Lower leg skin (tissue), 4 donors: ENCODE results near the gene BORCS5. TPM values are rescaled to one million over a fixed set of nuclear protein-coding genes. Genes with fewer than 3 reads are reported as not detected.

Experiments
- DNase-seq, 2 donors: peaks; one replicate each; pipeline ENCODE4 v3.0.0-alpha.2; 2019; ENCODE audit warnings: low spot score in 2 of 2
- H3K4me3 ChIP-seq: fragments of 200-600 bp; sonication (generic); 2 replicates; pipeline ENCODE4 v1.5.1; 2017; ENCODE audit warnings: mild to moderate bottlenecking, low read depth; ENCODE audit not compliant: poor library complexity, severe bottlenecking
- POLR2A ChIP-seq, 2 donors: fragments of 450-650 bp; IDR thresholded peaks; one replicate each; pipeline ENCODE4 v1.6.1; 2016 to 2017; ENCODE audit warnings: antibody characterized with exemption in 2 of 2, mild to moderate bottlenecking in 1 of 2, moderate library complexity in 1 of 2
- WGBS, 2 donors: methylation state at CpG; one replicate each; pipeline ENCODE4 v1.1.5; 2018; 5-methylcytosine and 5-hydroxymethylcytosine counted together
- intact Hi-C: fragments of 100-400 bp; cut with DNase I; formaldehyde crosslinking; loops from one replicate; pipeline ENCODE4 v1.15.0; 2023; ENCODE audit warnings: low total_unique reads
- total RNA-seq, 4 donors: library from RNA; depleted of rRNA; stranded (reverse); fragments of >200 nt; gene quantifications; one replicate each; pipeline ENCODE4 v1.1.0, GENCODE V29; 2016
- TF ChIP-seq, protein P1 (sequence below), 3 donors: fragments of 450-650 bp; IDR thresholded peaks; one replicate each; pipeline ENCODE4 v1.5.1; 2016; ENCODE audit warnings: antibody characterized with exemption in 3 of 3, mild to moderate bottlenecking in 3 of 3, moderate library complexity in 2 of 3

Gene BORCS5
- total RNA-seq, 4 donors from 2014 or later, result 5.3 to 13.4 (median 10.1) TPM

- DNase-seq, result no peak
- TF ChIP-seq, protein P1, sequence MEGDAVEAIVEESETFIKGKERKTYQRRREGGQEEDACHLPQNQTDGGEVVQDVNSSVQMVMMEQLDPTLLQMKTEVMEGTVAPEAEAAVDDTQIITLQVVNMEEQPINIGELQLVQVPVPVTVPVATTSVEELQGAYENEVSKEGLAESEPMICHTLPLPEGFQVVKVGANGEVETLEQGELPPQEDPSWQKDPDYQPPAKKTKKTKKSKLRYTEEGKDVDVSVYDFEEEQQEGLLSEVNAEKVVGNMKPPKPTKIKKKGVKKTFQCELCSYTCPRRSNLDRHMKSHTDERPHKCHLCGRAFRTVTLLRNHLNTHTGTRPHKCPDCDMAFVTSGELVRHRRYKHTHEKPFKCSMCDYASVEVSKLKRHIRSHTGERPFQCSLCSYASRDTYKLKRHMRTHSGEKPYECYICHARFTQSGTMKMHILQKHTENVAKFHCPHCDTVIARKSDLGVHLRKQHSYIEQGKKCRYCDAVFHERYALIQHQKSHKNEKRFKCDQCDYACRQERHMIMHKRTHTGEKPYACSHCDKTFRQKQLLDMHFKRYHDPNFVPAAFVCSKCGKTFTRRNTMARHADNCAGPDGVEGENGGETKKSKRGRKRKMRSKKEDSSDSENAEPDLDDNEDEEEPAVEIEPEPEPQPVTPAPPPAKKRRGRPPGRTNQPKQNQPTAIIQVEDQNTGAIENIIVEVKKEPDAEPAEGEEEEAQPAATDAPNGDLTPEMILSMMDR (IDR thresholded peaks at IDR 0.05), result no peak
- no peak for TF ChIP-seq POLR2A (IDR thresholded peaks at IDR 0.05)
- no peak overlapping the region for H3K4me3 ChIP-seq
- WGBS, 2 donors, result 83 to 88% methylated on average over 4 of the region's 4 CpGs
- intact Hi-C loops, result no loop called here
These were observed 1.6 kb downstream of the BORCS5 start for GRCh38 chr12:12358528-12358927.

DNA sequence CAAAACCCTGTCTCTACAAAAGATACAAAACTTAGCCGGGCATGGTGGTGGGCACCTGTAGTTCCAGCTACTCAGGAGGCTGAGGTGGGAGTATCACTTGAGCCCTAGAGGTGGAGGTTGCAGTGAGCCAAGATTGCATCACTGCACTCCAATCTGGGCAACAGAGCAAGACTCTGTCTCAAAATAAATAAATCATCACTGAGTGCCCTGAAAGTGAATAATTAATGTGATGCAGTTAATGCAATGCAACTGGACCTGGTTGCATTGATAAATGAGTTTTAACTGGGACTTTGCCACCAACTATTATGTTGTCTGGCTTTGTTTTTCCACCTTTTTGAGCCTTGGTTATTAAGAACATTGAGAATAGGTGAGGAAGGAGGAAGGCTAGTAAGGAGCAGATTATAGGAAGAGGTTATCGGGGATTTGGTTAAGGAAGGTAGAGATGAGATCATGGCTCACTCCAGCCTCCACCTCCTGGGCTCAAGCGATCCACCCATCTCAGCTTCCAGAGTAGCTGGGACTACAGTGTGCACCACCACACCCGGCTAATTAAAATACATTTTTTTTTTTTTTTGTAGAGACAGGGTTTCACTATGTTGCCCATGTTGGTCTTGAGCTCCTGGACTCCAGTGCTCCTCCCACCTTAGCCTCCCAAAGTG, 8.0 kb downstream of the BORCS5 start:
- no peak for TF ChIP-seq POLR2A (IDR thresholded peaks at IDR 0.05)
- TF ChIP-seq, protein P1 (IDR thresholded peaks at IDR 0.05), result no peak
- WGBS, 2 donors, result 89 to 90% methylated on average over 4 of the region's 4 CpGs
- intact Hi-C loops, result no loop called here
- no peak for DNase-seq
- no peak overlapping the region for H3K4me3 ChIP-seq

- no peak for DNase-seq
- TF ChIP-seq POLR2A (IDR thresholded peaks at IDR 0.05), result no peak
- TF ChIP-seq, protein P1 (IDR thresholded peaks at IDR 0.05), result no peak
- H3K4me3 ChIP-seq, result no peak overlapping the region
- WGBS, 2 donors, result 95 to 97% methylated on average over 5 of the region's 5 CpGs
- intact Hi-C loops, result no loop called here
These were observed 8.5 kb downstream of the BORCS5 start for GRCh38 chr12:12365446-12365802.

DNA sequence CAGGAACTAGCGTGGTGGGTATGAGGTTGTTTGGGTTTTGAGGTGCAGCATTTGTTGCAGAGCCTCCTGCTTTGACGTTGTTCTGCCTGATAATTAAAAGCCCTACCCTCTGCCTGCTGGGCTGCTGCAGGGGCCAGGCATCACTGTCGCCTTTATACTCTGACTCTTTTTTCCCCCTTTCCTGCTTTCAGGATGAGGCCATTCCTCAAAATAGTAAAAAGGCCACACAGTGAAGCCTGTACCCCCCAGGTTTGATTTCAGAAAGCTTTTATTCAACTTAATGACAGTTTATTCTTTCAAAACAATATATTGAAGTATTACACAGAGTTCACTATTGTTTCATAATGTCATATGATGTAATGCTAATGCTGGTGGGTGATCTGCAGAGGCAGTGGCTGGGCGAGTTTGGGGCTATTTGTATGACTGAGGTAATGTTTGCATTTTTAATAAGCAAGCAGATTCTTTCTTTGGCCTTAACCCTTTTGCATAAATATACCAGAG, 9.1 kb downstream of the BORCS5 start:
- no peak for DNase-seq
- H3K4me3 ChIP-seq, result no peak overlapping the region
- WGBS, 2 donors, result 47 to 56% methylated on average over 4 of the region's 4 CpGs
- TF ChIP-seq, protein P1 (IDR thresholded peaks at IDR 0.05), result no peak
- no peak for TF ChIP-seq POLR2A (IDR thresholded peaks at IDR 0.05)
- intact Hi-C loops, result no loop called here

DNA sequence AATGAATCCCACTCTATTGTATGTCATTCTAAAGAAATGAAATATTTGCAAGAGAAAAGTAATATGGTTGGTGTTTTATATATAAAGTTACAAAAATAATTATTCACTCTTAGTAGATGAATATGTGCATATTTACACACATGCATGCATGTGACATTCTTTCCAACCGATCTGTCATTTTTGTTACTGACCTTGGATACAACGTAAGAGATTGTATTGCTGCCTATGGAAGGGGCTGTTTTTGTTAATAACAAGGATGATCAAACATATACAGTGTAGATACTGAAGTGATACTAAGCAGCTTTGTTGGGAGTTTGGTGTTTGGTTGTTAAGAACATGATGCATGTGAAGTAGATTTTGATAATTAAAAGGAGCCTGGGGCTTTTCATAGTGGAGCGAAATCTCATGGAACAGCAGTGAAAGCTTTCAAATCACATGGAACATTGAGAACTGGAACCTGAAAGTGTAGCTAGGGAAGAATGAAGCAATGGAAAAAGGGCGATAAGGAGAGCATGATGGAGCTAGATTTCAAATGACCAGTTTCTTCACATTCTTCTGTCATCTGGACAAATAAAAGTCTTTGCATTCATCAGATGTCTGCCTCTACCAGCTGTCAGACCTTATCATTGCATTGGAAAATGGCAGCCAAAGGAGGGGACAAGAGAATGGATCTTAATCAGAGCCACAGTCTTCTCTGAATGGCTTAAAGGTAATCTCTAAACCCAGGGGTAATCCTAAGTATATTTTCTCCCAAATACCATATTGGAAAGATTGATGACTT, 10.0 kb downstream of the BORCS5 start:
- intact Hi-C loops, result no loop called here

More for the DNA sequence above, 10.0 kb downstream of the BORCS5 start:
- 87 to 93% methylated on average over 4 of the region's 4 CpGs for WGBS, 2 donors
- no peak for DNase-seq
- TF ChIP-seq, protein P1 (IDR thresholded peaks at IDR 0.05), result no peak
- TF ChIP-seq POLR2A (IDR thresholded peaks at IDR 0.05), result no peak
- no peak overlapping the region for H3K4me3 ChIP-seq
